DMS114 treated with DMSO at 0.1 percent for 48 hours (cell line): ENCODE results near the gene C12orf42.
"Not testable (repeated sequence)": the region's sequence is repeated elsewhere in the genome, so short reads cannot be mapped to it uniquely, and the experiment has no call there.

Experiments used
- DNase-seq: peaks from one replicate; lab custom pipeline; 2025; ENCODE audit not compliant: unreplicated experiment; lab: John Stamatoyannopoulos, UW

The C12orf42 gene

GRCh38 chr12:103498990-103499389, 3.2 kb upstream of the C12orf42 start:
- no peak for DNase-seq

- no peak for DNase-seq
These were observed 867 bp downstream of the C12orf42 start for GRCh38 chr12:103494734-103495468.

GRCh38 chr12:103494051-103494733, 1.6 kb downstream of the C12orf42 start:
- DNase-seq, result no peak

GRCh38 chr12:103493199-103493598, 2.6 kb downstream of the C12orf42 start:
- DNase-seq, result no peak

DNA sequence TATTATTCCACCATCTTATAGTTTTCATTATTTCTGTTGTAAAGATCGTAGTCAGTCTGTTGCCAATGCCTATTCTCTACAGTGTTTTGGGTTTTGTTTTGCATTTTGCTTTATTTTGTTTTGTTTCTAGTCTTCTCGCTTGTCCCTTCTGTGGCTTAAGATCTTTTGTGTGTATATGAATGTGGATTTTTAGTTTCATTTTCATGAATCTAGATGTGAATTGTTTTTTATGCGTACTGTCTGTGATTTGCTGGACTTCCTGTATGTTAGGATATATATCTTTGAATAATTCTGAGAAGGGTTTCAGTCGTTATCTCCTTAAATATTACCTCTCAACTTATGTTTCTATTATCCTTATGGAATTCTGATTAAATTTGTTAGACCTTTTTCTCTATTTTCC, 13.4 kb downstream of the C12orf42 start:
- DNase-seq, result no peak

GRCh38 chr12:103475073-103475472, 20.7 kb downstream of the C12orf42 start:
- DNase-seq, result no peak

DNA sequence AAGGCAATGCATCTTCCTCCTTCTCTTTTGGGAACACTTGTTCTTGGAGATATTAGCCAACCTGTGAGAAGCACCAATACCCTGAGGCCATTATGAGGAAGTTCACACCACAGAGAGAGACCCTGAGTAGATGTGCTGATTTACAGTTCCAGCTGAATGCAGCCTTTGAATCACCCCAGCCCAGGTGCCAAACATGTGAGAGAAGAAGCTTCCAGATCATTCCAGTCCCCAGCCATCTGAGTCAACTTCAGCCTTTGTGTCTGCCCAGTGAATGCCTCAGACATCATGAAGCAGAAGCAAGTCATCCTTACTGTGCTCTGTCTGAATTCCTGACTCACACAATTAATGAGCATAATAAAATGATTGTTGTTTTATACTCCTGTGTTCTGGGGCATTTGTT, 25.1 kb downstream of the C12orf42 start:
- no peak for DNase-seq

DNA sequence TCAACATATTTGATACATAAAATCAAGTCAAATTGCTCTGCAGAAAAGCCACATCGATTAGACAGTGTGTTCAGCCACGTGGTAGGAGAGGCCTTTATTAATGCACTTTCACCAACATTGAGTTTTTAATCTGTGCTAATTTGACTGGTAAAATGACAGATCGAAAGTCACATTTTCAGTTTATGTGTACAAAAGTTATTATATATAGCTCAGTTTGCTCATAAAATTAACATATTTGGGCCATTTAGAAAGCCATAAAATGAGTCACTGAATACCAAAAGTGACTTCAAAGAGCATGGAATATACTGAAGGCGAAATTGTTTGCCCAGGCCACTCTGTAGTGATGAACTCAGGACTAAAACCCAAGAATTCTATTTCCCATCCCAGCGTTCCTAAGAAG, 26.0 kb downstream of the C12orf42 start:
- DNase-seq, result no peak

GRCh38 chr12:103468837-103469236, 26.9 kb downstream of the C12orf42 start:
- DNase-seq, result no peak

DNA sequence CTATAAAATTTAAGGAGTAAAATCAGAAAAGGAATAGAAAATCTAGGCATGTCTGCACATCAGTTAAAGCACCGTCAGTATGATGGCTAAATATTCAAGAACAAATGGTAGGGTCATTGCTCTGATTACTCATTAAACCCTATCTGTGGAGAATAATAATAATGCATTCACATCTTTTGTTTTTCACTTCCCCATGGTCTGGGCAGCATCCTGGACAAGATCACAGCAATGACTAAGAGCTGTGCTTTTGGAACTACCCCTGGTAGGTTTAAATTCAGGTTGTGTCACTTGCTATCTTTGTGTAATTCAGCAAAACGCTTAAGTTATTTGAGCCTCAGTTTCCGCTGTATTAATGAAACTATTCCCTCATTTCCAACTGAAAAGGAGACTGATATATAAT, 33.1 kb downstream of the C12orf42 start:
- no peak for DNase-seq

GRCh38 chr12:103457471-103457870, 38.3 kb downstream of the C12orf42 start:
- DNase-seq, result no peak

- no peak for DNase-seq
These were observed 39.8 kb downstream of the C12orf42 start for GRCh38 chr12:103456006-103456405.

DNA sequence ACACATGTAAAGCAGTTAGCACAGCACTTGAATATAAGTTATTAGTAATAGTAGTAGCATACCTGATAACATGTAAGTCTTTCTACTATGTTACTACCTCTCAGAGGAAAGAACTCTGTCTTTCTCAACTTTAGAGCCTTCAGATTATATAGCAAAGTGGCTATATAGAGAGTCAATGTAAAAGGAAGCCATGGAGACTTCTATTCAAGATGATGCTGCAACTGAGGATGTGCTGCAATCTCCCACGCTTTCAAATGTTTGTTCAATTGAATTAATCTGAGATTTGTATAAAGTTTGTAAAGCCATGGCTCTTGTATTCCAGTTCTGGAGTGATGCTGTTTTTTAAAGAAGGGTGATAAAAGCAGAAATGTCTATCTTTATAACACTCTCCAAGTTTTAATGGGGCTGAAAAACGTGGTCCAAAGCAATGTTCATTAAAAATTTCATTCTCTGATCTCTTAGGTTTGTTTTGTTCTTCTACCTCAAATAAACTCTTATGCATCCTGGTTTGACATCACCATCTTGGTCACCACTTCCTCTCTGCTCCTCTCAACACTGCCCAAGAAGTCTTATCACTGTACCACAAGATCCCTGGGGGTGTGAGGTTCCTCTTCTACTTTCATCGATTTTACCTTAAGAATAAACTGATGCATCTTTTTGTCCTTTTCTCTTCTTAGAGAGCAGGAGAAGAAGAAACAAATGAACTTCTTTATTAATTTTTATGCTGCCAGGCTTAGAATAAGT, 40.6 kb downstream of the C12orf42 start:
- no peak for DNase-seq

DNA sequence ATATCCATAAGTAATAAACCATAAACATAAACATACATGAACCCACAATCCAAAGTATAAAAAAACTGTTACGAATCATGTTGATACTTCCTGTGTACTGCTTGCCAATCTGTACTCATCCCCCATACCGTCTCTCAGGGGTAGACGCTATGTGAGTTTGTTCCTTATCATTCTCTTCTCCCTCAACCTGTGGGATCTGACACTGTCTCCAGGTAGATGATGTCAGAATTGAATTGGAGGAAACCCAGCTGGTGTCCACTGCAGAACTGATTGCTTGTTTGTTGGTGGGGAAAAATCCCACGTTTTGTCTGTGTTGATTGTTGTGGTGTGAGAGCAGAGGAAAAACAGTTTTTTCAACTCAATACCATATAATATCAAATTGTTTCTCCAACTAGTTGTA, 50.8 kb downstream of the C12orf42 start:
- DNase-seq, result no peak

DNA sequence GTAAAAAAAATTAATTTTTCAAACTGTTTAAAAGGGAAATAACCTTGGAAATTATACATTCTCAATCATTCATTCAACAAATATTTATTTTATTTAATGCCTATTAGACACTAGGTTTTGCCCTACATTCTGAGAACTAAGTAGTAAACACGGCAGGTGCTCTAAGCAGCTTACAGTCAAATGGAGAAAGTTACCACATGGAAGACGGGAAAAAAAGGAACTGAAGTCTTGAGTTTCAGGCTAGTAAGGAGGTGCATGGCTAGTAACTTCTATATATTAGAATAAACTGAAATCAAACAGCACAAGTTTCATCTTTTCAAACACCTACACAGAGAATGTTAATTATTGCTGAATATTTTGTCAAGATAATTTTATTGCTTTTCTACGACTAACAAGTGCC, 52.9 kb downstream of the C12orf42 start:
- no peak for DNase-seq

DNA sequence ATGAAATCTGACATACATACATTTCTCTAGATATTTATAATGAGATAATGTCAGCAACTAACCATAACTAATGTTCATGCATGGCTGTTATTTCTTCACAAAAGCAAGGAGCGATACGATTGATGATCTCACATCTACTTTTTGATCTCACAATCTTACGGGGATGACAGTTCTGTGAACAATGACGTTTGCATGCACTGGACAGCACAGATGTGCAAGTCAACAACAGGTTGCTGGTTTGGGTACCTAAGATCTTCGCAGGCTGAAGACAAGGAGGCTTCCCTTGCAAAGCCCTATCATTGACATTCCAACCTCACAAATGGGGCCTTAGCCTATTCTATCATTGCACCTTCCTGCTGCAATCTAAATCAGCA, 53.6 kb downstream of the C12orf42 start:
- DNase-seq, result no peak

DNA sequence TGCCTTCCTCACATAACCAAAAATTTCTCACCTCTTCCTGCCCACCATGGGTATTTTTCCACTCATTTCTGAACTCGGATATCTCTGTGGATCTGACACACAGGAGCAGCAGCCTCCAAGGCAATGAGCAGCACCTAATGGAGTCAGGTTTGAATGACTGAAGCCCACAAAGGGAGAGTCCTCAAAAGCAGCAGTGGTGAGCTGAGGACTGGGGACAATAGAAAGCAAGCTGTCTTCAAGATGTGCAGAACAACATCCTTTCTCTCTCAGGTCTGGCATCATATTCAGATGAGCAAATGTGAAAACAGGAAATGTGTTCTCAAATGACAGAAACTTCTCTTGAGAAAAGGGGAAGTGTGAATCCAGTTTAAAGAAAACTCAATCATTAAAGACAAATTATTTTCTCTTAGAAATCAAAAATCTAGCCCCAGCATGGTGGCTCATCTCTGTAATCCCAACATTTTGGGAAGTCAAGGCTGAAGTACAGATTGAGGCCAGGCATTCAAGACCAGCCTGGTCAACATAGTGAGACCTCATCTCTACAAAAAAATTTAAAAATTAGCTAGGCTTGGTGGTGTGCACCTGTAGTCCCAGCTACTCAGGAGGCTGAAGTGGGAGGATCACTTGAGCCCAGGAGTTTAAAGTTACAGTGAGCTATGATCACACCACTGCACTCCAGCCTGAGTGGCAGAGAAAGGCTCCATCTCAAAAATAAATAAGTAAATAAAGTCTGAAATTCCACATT, 54.2 kb downstream of the C12orf42 start:
- no peak for DNase-seq

- not testable (repeated sequence) for DNase-seq
These were observed 61.3 kb downstream of the C12orf42 start for GRCh38 chr12:103434165-103435105.

GRCh38 chr12:103431950-103432349, 63.8 kb downstream of the C12orf42 start:
- no peak for DNase-seq

GRCh38 chr12:103431387-103431786, 64.4 kb downstream of the C12orf42 start:
- no peak for DNase-seq
